Stimulated activated CD4-positive, alpha-beta T cell treated with anti-CD3 and anti-CD28 coated beads, Interleukin-4, amount 100 ng/mL, for 4 hours (primary cell): ENCODE data around the gene HDAC7.

ENCODE experiments used
- DNase-seq, 2 experiments: peaks; one replicate each; pipeline ENCODE4 v3.0.0-alpha.2; 2020

Gene HDAC7

GRCh38 chr12:47757840-47758583 is 61.7 kb downstream of the HDAC7 start:
- DNase-seq: no peak

GRCh38 chr12:47757364-47757839 is 62.3 kb downstream of the HDAC7 start:
- no peak for DNase-seq

- DNase-seq: no peak
These were observed 63.8 kb downstream of the HDAC7 start for GRCh38 chr12:47755655-47756562.

- DNase-seq: no peak
These were observed 64.8 kb downstream of the HDAC7 start for GRCh38 chr12:47754881-47755280.

- no peak for DNase-seq
These were observed 65.6 kb downstream of the HDAC7 start for GRCh38 chr12:47754126-47754525.

GRCh38 chr12:47753021-47754001 is 66.4 kb downstream of the HDAC7 start:
- no peak for DNase-seq

GRCh38 chr12:47752552-47752951 is 67.2 kb downstream of the HDAC7 start:
- no peak for DNase-seq

- DNase-seq: no peak
These were observed 67.6 kb downstream of the HDAC7 start for GRCh38 chr12:47752121-47752520.

GRCh38 chr12:47751561-47751960 is 68.1 kb downstream of the HDAC7 start:
- DNase-seq: no peak

GRCh38 chr12:47750916-47751470 is 68.7 kb downstream of the HDAC7 start:
- DNase-seq: no peak

GRCh38 chr12:47750229-47750798 is 69.4 kb downstream of the HDAC7 start:
- DNase-seq: no peak

- no peak for DNase-seq
These were observed 70.8 kb downstream of the HDAC7 start for GRCh38 chr12:47748899-47749298.

- DNase-seq: no peak
These were observed 71.2 kb downstream of the HDAC7 start for GRCh38 chr12:47748507-47748828.

- DNase-seq: no peak
These were observed 71.9 kb downstream of the HDAC7 start for GRCh38 chr12:47747596-47748506.

GRCh38 chr12:47747126-47747525 is 72.6 kb downstream of the HDAC7 start:
- DNase-seq: no peak

GRCh38 chr12:47746523-47746922 is 73.2 kb downstream of the HDAC7 start:
- no peak for DNase-seq

GRCh38 chr12:47746073-47746472 is 73.6 kb downstream of the HDAC7 start:
- DNase-seq: no peak

GRCh38 chr12:47745485-47746041 is 74.1 kb downstream of the HDAC7 start:
- DNase-seq: no peak

GRCh38 chr12:47744778-47745436 is 74.8 kb downstream of the HDAC7 start:
- no peak for DNase-seq

- peak; percentile 58 to 62 for DNase-seq
These were observed 75.6 kb downstream of the HDAC7 start for GRCh38 chr12:47744005-47744651.
